ENCODE data around the gene FIGNL2.
A peak's percentile ranks its signal among the peaks of the same experiment; 100 is the strongest.

Gene FIGNL2

GRCh38 chr12:51848326-51848727, at the start of gene FIGNL2:
Gene FIGNL2, minus strand, starts transcription at chr12:51848718. Its CDS starts 26,305 bp downstream, at chr12:51822413.
- no peak for TF ChIP-seq CTCF (IDR thresholded peaks at IDR 0.05)
- Histone ChIP-seq H3K4me3 (ENCODE audit: low read depth in 1 of 2, low read length in 1 of 2) (peak within 1 kb of the TSS in 1 of 2 experiments; percentile 21), H3K36me3 (no peaks in the 10 kb centered on the region), H3K9me3 (no peaks in the 10 kb centered on the region), H3K27me3 (peaks cover 100% of the 10 kb centered on the region), H3K4me1 (ENCODE audit: control insufficient read depth in 1 of 2, insufficient read depth in 1 of 2, low read depth in 1 of 2, low read length in 1 of 2) (peaks cover 13 to 26% of the 10 kb centered on the region in 2 experiments), H3K27ac (no peak within 1 kb of the TSS)

GRCh38 chr12:51897181-51897580, 48.7 kb upstream of the FIGNL2 start:
- Histone ChIP-seq H3K4me3 (ENCODE audit: low read depth in 1 of 2, low read length in 1 of 2) (no peak overlapping the region), H3K27me3 (no peaks in the 10 kb centered on the region), H3K9me3 (no peaks in the 10 kb centered on the region), H3K36me3 (no peaks in the 10 kb centered on the region), H3K4me1 (ENCODE audit: control insufficient read depth in 1 of 2, insufficient read depth in 1 of 2, low read depth in 1 of 2, low read length in 1 of 2) (no peaks in the 10 kb centered on the region), H3K27ac (no peak overlapping the region)
- TF ChIP-seq CTCF (IDR thresholded peaks at IDR 0.05), result no peak

GRCh38 chr12:51896236-51896635, 47.7 kb upstream of the FIGNL2 start:
- no peak for TF ChIP-seq CTCF (IDR thresholded peaks at IDR 0.05)
- Histone ChIP-seq H3K4me1 (ENCODE audit: control insufficient read depth in 1 of 2, insufficient read depth in 1 of 2, low read depth in 1 of 2, low read length in 1 of 2) (no peaks in the 10 kb centered on the region), H3K36me3 (no peaks in the 10 kb centered on the region), H3K9me3 (no peaks in the 10 kb centered on the region), H3K4me3 (ENCODE audit: low read depth in 1 of 2, low read length in 1 of 2) (no peak overlapping the region), H3K27me3 (no peaks in the 10 kb centered on the region), H3K27ac (no peak overlapping the region)

GRCh38 chr12:51895378-51896135, 47.0 kb upstream of the FIGNL2 start:
- Histone ChIP-seq H3K36me3 (no peaks in the 10 kb centered on the region), H3K27me3 (no peaks in the 10 kb centered on the region), H3K9me3 (no peaks in the 10 kb centered on the region), H3K4me3 (ENCODE audit: low read depth in 1 of 2, low read length in 1 of 2) (no peak overlapping the region), H3K4me1 (ENCODE audit: control insufficient read depth in 1 of 2, insufficient read depth in 1 of 2, low read depth in 1 of 2, low read length in 1 of 2) (no peaks in the 10 kb centered on the region), H3K27ac (no peak overlapping the region)
- no peak for TF ChIP-seq CTCF (IDR thresholded peaks at IDR 0.05)

GRCh38 chr12:51893786-51894185, 45.3 kb upstream of the FIGNL2 start:
- Histone ChIP-seq H3K4me1 (ENCODE audit: control insufficient read depth in 1 of 2, insufficient read depth in 1 of 2, low read depth in 1 of 2, low read length in 1 of 2) (no peaks in the 10 kb centered on the region), H3K36me3 (no peaks in the 10 kb centered on the region), H3K9me3 (no peaks in the 10 kb centered on the region), H3K27me3 (no peaks in the 10 kb centered on the region), H3K4me3 (ENCODE audit: low read depth in 1 of 2, low read length in 1 of 2) (no peak overlapping the region), H3K27ac (no peak overlapping the region)
- TF ChIP-seq CTCF (IDR thresholded peaks at IDR 0.05), result no peak
